GM12875 (cell line): ENCODE results near the gene NOCT.

Experiments used
- H3K4me3 ChIP-seq: one replicate; pipeline ENCODE4 v1.5.1; 2011; ENCODE audit warnings: low read depth, low read length, control low read depth
- TF ChIP-seq, protein P1 (sequence below): IDR thresholded peaks from 2 replicates; pipeline ENCODE4 v1.5.1; 2011; ENCODE audit warnings: low read depth, mild to moderate bottlenecking, control low read depth, inconsistent platforms, low read length, moderate library complexity, borderline replicate concordance; ENCODE audit not compliant: insufficient read depth

The NOCT gene

DNA sequence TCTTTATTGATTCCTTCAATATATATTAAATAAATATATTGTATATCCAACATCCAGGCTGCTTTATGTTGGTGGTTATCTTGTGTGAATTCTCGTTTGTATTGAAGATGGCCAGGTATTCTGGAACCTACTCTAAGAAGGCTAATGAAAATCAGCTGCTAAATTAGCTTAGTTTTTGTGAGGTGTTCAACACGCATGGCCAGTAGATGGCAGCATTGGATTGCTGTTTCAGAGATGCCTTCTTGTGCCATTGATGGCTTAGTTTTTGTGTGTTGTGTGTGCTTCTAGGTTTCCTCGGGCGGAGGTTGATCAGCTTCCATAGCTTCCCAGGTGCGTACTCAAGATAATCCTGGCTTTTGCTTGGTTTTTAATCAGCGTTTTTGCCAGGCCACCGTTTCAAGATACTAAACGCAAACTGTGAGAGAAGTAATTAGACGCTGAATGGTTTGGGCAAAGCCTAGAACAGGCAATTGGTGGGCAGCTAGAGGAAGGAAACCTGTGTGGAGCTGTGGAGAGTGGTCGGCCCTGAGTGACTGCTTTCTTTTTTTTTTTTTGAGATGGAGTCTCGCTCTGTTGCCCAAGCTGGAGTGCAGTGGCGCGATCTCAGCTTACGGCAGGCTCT is 15.1 kb downstream of the NOCT start:
- TF ChIP-seq, protein P1, sequence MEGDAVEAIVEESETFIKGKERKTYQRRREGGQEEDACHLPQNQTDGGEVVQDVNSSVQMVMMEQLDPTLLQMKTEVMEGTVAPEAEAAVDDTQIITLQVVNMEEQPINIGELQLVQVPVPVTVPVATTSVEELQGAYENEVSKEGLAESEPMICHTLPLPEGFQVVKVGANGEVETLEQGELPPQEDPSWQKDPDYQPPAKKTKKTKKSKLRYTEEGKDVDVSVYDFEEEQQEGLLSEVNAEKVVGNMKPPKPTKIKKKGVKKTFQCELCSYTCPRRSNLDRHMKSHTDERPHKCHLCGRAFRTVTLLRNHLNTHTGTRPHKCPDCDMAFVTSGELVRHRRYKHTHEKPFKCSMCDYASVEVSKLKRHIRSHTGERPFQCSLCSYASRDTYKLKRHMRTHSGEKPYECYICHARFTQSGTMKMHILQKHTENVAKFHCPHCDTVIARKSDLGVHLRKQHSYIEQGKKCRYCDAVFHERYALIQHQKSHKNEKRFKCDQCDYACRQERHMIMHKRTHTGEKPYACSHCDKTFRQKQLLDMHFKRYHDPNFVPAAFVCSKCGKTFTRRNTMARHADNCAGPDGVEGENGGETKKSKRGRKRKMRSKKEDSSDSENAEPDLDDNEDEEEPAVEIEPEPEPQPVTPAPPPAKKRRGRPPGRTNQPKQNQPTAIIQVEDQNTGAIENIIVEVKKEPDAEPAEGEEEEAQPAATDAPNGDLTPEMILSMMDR: peak; percentile 71; the same call in 1 of the 2 replicates
- H3K4me3 ChIP-seq: no peak overlapping the region

DNA sequence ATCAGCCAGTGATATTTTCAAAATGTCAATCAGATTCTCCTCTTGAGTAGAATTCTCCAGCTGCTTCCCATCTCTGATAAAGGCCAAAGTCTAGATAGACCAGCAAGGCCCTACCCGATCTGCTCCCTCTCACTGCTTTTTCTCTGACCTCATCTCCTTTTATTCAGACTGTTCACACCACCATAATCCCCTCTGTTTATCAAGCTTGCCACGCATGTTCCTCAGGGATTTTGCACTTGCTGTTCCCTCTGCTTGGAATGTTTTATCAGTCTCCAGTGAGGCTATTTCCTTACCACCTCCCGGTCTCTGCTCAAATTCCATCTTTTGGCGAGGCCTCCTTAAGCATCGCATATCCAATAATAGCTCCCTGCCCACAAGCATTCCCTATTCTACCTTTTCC is 20.1 kb downstream of the NOCT start:
- H3K4me3 ChIP-seq: no peak overlapping the region
- TF ChIP-seq, protein P1: no peak

DNA sequence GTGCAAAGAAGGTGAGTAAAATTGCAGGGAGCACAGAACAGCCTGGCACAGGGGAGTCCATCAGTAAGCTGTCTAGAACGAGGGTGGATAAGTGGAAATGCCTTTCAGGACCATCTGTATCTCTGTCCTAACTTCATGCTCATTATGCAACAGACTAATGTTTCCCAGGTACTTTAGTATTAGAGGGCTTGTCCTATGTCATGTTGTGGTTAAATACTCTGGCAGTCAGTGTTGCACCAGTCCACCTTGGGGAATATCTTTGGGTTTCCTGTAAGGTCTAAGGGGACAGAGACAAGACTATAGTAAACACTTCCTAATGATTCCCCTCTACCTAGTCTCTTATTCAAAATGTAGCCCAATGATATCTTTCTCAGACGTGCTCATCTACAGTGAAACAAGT is 21.3 kb downstream of the NOCT start:
- TF ChIP-seq, protein P1: no peak
- no peak overlapping the region for H3K4me3 ChIP-seq

DNA sequence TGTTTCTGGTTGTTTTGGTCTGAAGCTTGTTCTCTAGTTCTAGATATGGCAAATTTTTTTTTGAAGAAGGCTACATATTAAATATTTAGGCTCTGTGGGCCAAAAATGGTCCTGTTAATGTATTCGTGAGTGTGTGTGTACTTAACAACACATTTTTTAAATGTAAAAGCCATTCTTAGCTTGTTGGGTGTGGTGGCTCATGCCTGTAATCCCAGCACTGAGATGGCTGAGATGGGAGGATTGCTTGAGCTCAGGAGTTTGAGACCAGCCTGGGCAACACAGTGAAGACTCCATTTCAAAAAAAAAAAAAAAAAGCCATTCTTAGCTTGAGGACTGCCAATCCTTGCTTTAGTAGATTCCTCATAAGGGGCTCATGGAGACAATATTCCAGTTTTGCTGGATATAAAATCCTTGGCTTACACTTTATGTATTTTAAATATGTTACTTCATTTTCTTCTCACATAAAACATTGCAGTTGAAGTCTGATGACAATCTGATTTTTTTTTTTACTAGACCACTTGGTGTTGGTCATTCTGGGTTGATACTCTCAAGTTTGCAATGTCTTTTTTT is 23.4 kb downstream of the NOCT start:
- H3K4me3 ChIP-seq: no peak overlapping the region
- TF ChIP-seq, protein P1: no peak

DNA sequence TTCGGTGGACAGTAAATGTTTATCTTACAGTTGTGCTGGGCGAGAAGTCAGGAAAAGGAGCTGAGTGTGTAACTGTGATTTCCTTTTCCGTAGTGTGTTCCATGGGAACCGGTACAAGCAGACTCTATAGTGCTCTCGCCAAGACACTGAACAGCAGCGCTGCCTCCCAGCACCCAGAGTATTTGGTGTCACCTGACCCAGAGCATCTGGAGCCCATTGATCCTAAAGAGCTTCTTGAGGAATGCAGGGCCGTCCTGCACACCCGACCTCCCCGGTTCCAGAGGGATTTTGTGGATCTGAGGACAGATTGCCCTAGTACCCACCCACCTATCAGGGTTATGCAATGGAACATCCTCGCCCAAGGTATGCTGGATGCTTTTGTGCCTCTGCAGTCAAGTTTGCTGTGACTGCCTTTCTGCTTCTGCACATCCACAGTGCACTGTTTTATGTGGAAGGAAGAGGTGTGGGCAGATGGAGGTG is 27.4 kb downstream of the NOCT start:
- H3K4me3 ChIP-seq: no peak overlapping the region
- TF ChIP-seq, protein P1: no peak

DNA sequence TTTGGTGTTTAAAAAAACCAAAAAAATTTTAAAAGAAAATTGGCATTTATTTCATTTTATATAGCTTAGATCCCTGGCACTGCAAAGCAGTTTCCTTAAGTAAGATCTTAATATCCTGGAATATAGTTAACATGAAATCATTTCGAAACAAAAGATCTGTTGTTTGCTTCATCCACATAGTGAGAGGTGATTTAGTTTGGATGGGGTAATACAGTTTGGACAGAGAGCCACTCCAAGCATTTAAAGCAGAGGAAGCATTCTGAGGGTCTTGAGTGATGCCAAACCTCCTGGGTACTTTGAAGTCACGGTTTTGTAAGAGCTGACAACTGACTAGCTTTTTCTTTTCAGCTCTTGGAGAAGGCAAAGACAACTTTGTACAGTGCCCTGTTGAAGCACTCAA is 28.7 kb downstream of the NOCT start:
- TF ChIP-seq, protein P1: no peak

DNA sequence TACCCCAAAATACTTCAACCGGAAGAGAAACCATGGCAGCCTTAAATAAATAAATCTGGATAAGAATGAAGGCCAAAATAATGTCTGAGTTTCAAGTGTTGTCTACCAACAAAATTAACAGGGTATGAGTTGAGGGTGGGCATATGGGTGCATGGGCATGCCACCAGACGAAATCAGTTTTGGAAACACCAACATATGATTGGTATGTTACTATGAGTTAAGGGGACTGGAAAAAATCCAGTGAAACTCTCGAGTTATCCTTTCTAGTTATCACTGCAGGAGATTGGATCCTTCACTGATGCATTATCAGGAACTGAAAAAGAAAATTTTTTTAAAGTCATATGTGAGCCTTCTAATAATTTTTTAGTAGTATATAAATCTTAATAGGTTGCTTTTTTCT is 32.4 kb downstream of the NOCT start:
- TF ChIP-seq, protein P1: no peak
- H3K4me3 ChIP-seq: no peak overlapping the region

More for the DNA sequence above, 28.7 kb downstream of the NOCT start:
- H3K4me3 ChIP-seq: no peak overlapping the region
